Skin epidermis (tissue), 12 donors: Measurements from ENCODE around the gene MST1.

Experiments used
- H3K27ac ChIP-seq, 21 experiments: fragments of 200-600 bp; sonication (generic) in 11 of 21; one replicate each; pipeline ENCODE4 v1.5.0; 2020; ENCODE audit warnings: mild to moderate bottlenecking in 3 of 21, inconsistent platforms in 2 of 21, moderate library complexity in 2 of 21
- H3K4me3 ChIP-seq, 7 experiments: fragments of 200-600 bp; sonication (generic) in 2 of 7; one replicate each; pipeline ENCODE4 v1.5.0; 2020; ENCODE audit warnings: inconsistent platforms in 2 of 7, mild to moderate bottlenecking in 2 of 7, moderate library complexity in 1 of 7

Gene MST1

GRCh38 chr3:49646236-49646635, 43.0 kb downstream of the MST1 start:
- H3K4me3 ChIP-seq: no peak overlapping the region
- H3K27ac ChIP-seq: no peak overlapping the region

GRCh38 chr3:49644684-49645083, 44.6 kb downstream of the MST1 start:
- Histone ChIP-seq H3K4me3 (no peak overlapping the region), H3K27ac (no peak overlapping the region)

- Histone ChIP-seq H3K4me3 (no peak overlapping the region), H3K27ac (no peak overlapping the region)
Observed at GRCh38 chr3:49642708-49643145, 46.5 kb downstream of the MST1 start.

- Histone ChIP-seq H3K4me3 (no peak overlapping the region), H3K27ac (no peak overlapping the region)
Observed at GRCh38 chr3:49641921-49642707, 47.2 kb downstream of the MST1 start.

- Histone ChIP-seq H3K4me3 (no peak overlapping the region), H3K27ac (no peak overlapping the region)
Observed at GRCh38 chr3:49641292-49641691, 48.0 kb downstream of the MST1 start.

- Histone ChIP-seq H3K27ac (no peak overlapping the region), H3K4me3 (no peak overlapping the region)
Observed at GRCh38 chr3:49639551-49639950, 49.7 kb downstream of the MST1 start.

- H3K4me3 ChIP-seq: no peak overlapping the region
- no peak overlapping the region for H3K27ac ChIP-seq
Observed at GRCh38 chr3:49638445-49638844, 50.8 kb downstream of the MST1 start.

- Histone ChIP-seq H3K4me3 (no peak overlapping the region), H3K27ac (no peak overlapping the region)
Observed at GRCh38 chr3:49636883-49637609, 52.2 kb downstream of the MST1 start.

GRCh38 chr3:49634736-49635135, 54.5 kb downstream of the MST1 start:
- Histone ChIP-seq H3K27ac (no peak overlapping the region), H3K4me3 (no peak overlapping the region)
